GM12865 (cell line): ENCODE measurements around the gene DCUN1D2.

Source experiments
- DNase-seq: peaks from one replicate; pipeline ENCODE4 v3.0.0; 2010; ENCODE audit warnings: low read depth
- H3K4me3 ChIP-seq: 2 replicates; pipeline ENCODE4 v1.5.1; 2011; ENCODE audit warnings: mild to moderate bottlenecking, low read depth, low read length, control low read depth
- CTCF ChIP-seq: IDR thresholded peaks from 2 replicates; pipeline ENCODE4 v1.5.1; 2011; ENCODE audit warnings: low read length, control low read depth, low read depth, inconsistent platforms; ENCODE audit not compliant: insufficient read depth; ENCODE audit errors: missing control alignments

DCUN1D2 gene

DNA sequence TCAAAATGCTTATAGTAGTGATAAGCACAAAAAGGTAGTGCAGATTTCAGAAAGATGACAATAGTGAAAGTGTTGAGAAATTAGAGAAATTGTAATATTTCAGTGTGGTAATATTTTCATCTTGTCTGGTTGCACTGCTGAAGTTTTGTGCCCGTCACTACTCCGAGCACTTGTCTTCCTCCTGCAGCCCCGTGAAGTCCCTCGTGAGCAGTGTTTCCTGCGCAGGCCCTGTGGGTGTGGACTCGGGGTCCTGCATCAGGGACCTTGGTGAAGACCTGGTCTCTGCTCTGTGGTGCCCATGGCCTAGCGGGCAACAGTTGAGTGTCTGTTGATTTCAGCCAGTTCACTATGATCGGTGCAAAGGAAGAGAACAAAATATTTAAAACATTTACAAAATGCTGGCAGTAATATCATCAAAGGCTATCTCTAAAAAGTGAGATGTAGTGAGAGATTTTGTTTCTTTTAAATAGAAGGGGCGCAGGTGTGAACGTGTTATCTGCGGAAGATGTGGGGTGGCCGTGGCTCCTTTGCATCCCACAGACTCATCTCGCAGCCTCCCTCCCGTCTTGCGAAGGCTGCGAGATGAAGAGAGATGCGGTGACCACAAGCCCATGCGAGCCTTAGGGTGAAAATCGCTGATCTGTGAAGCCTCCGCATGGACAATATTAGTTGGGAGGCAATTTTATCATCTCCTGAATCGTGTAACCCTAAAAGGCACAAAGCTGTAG is 27.7 kb upstream of the DCUN1D2 start:
- TF ChIP-seq CTCF, result no peak
- no peak for DNase-seq
- no peak overlapping the region for H3K4me3 ChIP-seq

DNA sequence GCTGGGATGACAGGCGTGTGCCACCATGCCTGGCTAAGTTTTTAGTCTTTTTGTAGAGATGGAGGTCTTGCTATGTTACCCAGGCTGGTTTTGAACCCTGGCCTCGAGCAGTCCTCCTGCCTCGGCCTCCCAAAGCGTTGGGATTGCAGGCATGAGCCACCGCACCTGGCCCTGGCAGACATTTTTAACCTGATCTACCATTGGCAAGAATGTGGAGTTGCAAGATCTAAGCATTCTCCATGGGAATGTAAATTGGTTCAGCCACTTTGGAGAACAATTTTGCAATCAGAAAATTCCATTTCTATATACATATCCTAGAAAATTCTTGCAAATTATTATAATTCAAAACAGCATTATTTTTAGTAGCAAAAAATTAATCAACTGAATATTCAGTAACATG is 24.3 kb upstream of the DCUN1D2 start:
- no peak overlapping the region for H3K4me3 ChIP-seq
- no peak for TF ChIP-seq CTCF
- no peak for DNase-seq

GRCh38 chr13:113513761-113514160 is 23.2 kb upstream of the DCUN1D2 start:
- no peak for DNase-seq
- no peak overlapping the region for H3K4me3 ChIP-seq
- no peak for TF ChIP-seq CTCF

- no peak overlapping the region for H3K4me3 ChIP-seq
- TF ChIP-seq CTCF, result no peak
- DNase-seq, result no peak
Observed at GRCh38 chr13:113511361-113511760, 20.9 kb upstream of the DCUN1D2 start.

GRCh38 chr13:113510871-113511270 is 20.4 kb upstream of the DCUN1D2 start:
- no peak for DNase-seq
- no peak overlapping the region for H3K4me3 ChIP-seq
- no peak for TF ChIP-seq CTCF

DNA sequence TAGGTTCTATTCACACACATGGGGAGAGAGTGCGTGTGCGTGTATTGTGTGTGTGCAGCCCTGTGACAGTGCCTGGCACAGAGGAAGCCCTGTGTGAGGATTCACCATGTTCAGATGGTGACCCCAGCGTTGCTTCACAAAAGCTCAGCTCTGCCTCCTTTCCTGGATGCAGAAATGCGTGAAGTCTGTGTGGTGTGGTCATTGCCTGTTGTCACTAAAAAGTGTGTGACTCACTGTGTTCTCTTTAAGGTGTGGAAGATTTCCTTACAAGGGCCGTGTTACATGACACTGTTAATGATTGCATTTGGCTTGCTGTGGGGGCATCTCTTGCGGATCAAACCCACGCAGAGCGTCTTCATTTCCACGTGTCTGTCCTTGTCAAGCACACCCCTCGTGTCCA is 19.5 kb upstream of the DCUN1D2 start:
- H3K4me3 ChIP-seq, result no peak overlapping the region
- TF ChIP-seq CTCF, result no peak
- no peak for DNase-seq
